Measurements from ENCODE around the gene CSKMT. TPM values are rescaled to one million over a fixed set of nuclear protein-coding genes. Genes with fewer than 3 reads are reported as not detected.

Gene CSKMT
- total RNA-seq, 1 experiment from 2014 or later, result 63.5 TPM

DNA sequence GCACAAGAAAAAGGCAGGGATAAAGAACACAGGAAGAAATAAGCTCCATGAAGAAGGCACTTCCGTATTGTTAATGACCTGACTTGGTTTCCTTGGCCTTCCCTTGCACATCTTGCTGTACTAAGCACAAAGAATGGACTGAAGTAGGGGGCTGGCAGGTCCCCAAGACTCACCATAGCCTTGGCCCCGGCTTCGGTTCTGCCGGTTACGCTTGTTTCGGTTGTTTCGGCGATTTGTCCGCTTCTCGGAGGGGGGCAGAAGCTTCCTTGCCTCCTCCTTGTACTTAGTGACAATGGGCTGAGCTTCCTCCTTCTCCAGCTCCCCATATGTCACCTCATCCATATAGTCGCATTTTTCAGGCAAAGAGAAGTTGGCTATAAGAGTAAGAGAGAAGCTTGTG lies 51.7 kb downstream of the CSKMT start:
- Histone ChIP-seq H3K9ac (ENCODE audit: low read length) (no peak overlapping the region), H3K79me2 (ENCODE audit: insufficient read depth, low read length) (peaks cover 82% of the 10 kb centered on the region), H3K9me2 (ENCODE audit: insufficient read depth) (no peaks in the 10 kb centered on the region), H3K4me1 (ENCODE audit: control insufficient read depth in 1 of 2, insufficient read depth in 2 of 2, low read length in 2 of 2) (no peaks in the 10 kb centered on the region), H3K27ac (ENCODE audit: low read depth, low read length) (no peak overlapping the region), H3K4me2 (ENCODE audit: low read length) (no peak overlapping the region), H4K20me1 (ENCODE audit: insufficient read depth) (peaks cover 5% of the 10 kb centered on the region; the same call in 1 of the 2 replicates), H3K4me3 (replicated peaks in 1 of 2; ENCODE audit: low read depth in 1 of 2, low read length in 2 of 2) (no peak overlapping the region), H3K9me3 (ENCODE audit: control insufficient read depth in 1 of 2, insufficient read depth in 1 of 2, low read depth in 1 of 2, low read length in 2 of 2) (no peaks in the 10 kb centered on the region), H2AFZ (ENCODE audit: low read depth, low read length, poor library complexity, severe bottlenecking) (no peak overlapping the region), H3K27me3 (ENCODE audit: insufficient read depth, low read length) (no peaks in the 10 kb centered on the region), H3K36me3 (ENCODE audit: control insufficient read depth in 1 of 2, insufficient read depth in 2 of 2, low read length in 2 of 2) (peaks cover 89 to 95% of the 10 kb centered on the region in 2 experiments)
- ChIA-PET CTCF (no interaction called here), POLR2A (no interaction called here), RAD21 (ENCODE audit: low non-redundant PET in 1 of 2, low total read pairs in 2 of 2, uncharacterized antibody in 2 of 2, unreplicated experiment in 2 of 2) (no interaction called here)
- no peak for ATAC-seq
- TF ChIP-seq POLR2A (IDR thresholded peaks at IDR 0.05; ENCODE audit: borderline replicate concordance, extremely low read depth, insufficient read depth, insufficient read length) (no peak), ZFX (IDR thresholded peaks at IDR 0.05) (no peak), SP1 (IDR thresholded peaks at IDR 0.05; ENCODE audit: low read depth) (no peak), TCF7L2 (IDR thresholded peaks at IDR 0.05; ENCODE audit: borderline replicate concordance, extremely low read depth, insufficient read depth, insufficient read length) (no peak), RAD21 (IDR thresholded peaks at IDR 0.05; ENCODE audit: low read depth) (no peak), ZNF274 (IDR thresholded peaks at IDR 0.05; ENCODE audit: low read depth, low read length) (no peak)
- TF ChIP-seq, protein P1, sequence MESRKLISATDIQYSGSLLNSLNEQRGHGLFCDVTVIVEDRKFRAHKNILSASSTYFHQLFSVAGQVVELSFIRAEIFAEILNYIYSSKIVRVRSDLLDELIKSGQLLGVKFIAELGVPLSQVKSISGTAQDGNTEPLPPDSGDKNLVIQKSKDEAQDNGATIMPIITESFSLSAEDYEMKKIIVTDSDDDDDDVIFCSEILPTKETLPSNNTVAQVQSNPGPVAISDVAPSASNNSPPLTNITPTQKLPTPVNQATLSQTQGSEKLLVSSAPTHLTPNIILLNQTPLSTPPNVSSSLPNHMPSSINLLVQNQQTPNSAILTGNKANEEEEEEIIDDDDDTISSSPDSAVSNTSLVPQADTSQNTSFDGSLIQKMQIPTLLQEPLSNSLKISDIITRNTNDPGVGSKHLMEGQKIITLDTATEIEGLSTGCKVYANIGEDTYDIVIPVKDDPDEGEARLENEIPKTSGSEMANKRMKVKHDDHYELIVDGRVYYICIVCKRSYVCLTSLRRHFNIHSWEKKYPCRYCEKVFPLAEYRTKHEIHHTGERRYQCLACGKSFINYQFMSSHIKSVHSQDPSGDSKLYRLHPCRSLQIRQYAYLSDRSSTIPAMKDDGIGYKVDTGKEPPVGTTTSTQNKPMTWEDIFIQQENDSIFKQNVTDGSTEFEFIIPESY (IDR thresholded peaks at IDR 0.05; ENCODE audit: extremely low read depth, insufficient replicate concordance, low read length), result no peak
- intact Hi-C loops (cut with micrococcal nuclease), result no loop called here
- no TSS peak for BruUV-seq (replicated peaks)
- no peak for DNase-seq (ENCODE audit: low read depth, low spot score)

Other genes starting within 250 kb of the CSKMT start
- gene SCGB1A1, start 246.3 kb upstream of the CSKMT start, total RNA-seq (2021; ENCODE audit: unreplicated experiment), result 2.0 TPM
- gene AHNAK, start 118.5 kb upstream of the CSKMT start, total RNA-seq (2021; ENCODE audit: unreplicated experiment), result 239 TPM
- gene EEF1G, start 91.4 kb upstream of the CSKMT start, total RNA-seq (2021; ENCODE audit: unreplicated experiment), result 1,901 TPM
- 49.0 TPM for gene TUT1, start 73.8 kb upstream of the CSKMT start, total RNA-seq (2021; ENCODE audit: unreplicated experiment)
- 98.9 TPM for gene MTA2, start 63.4 kb upstream of the CSKMT start, total RNA-seq (2021; ENCODE audit: unreplicated experiment)
- 124 TPM for gene EML3, start 52.5 kb upstream of the CSKMT start, total RNA-seq (2021; ENCODE audit: unreplicated experiment)
- gene ROM1, start 52.1 kb upstream of the CSKMT start, total RNA-seq (2021; ENCODE audit: unreplicated experiment), result 2.7 TPM
- 51.2 TPM for gene B3GAT3, start 43.3 kb upstream of the CSKMT start, total RNA-seq (2021; ENCODE audit: unreplicated experiment)
- gene GANAB, start 18.7 kb upstream of the CSKMT start, total RNA-seq (2021; ENCODE audit: unreplicated experiment), result 410 TPM
- 29.1 TPM for gene INTS5, start 12.0 kb upstream of the CSKMT start, total RNA-seq (2021; ENCODE audit: unreplicated experiment)
- gene C11orf98, start 102 bp upstream of the CSKMT start, total RNA-seq (2021; ENCODE audit: unreplicated experiment), result 121 TPM
- 17.9 TPM for gene UQCC3, start 6.4 kb downstream of the CSKMT start, total RNA-seq (2021; ENCODE audit: unreplicated experiment)
- gene LBHD1, start 7.0 kb downstream of the CSKMT start, total RNA-seq (2021; ENCODE audit: unreplicated experiment), result 14.7 TPM
- 94.2 TPM for gene UBXN1, start 13.8 kb downstream of the CSKMT start, total RNA-seq (2021; ENCODE audit: unreplicated experiment)
- gene LRRN4CL, start 24.2 kb downstream of the CSKMT start, total RNA-seq (2021; ENCODE audit: unreplicated experiment), result 0.71 TPM
- 62.0 TPM for gene BSCL2, start 42.1 kb downstream of the CSKMT start, total RNA-seq (2021; ENCODE audit: unreplicated experiment)
- not detected for gene GNG3, start 42.4 kb downstream of the CSKMT start, total RNA-seq (2021; ENCODE audit: unreplicated experiment)
- 45.8 TPM for gene HNRNPUL2, start 62.1 kb downstream of the CSKMT start, total RNA-seq (2021; ENCODE audit: unreplicated experiment)
- 33.3 TPM for gene TTC9C, start 63.2 kb downstream of the CSKMT start, total RNA-seq (2021; ENCODE audit: unreplicated experiment)
- 11.3 TPM for gene ZBTB3, start 88.8 kb downstream of the CSKMT start, total RNA-seq (2021; ENCODE audit: unreplicated experiment)
- 109 TPM for gene POLR2G, start 96.3 kb downstream of the CSKMT start, total RNA-seq (2021; ENCODE audit: unreplicated experiment)
- gene TAF6L, start 106.1 kb downstream of the CSKMT start, total RNA-seq (2021; ENCODE audit: unreplicated experiment), result 24.2 TPM
- gene TMEM179B, start 122.1 kb downstream of the CSKMT start, total RNA-seq (2021; ENCODE audit: unreplicated experiment), result 51.6 TPM
- 18.4 TPM for gene TMEM223, start 126.7 kb downstream of the CSKMT start, total RNA-seq (2021; ENCODE audit: unreplicated experiment)
- 55.5 TPM for gene NXF1, start 140.1 kb downstream of the CSKMT start, total RNA-seq (2021; ENCODE audit: unreplicated experiment)
- 29.5 TPM for gene STX5, start 166.7 kb downstream of the CSKMT start, total RNA-seq (2021; ENCODE audit: unreplicated experiment)
- not detected for gene TEX54, start 167.5 kb downstream of the CSKMT start, total RNA-seq (2021; ENCODE audit: unreplicated experiment)
- 111 TPM for gene WDR74, start 174.3 kb downstream of the CSKMT start, total RNA-seq (2021; ENCODE audit: unreplicated experiment)
- 418 TPM for gene SLC3A2, start 215.6 kb downstream of the CSKMT start, total RNA-seq (2021; ENCODE audit: unreplicated experiment)

All from HCT116 (cell line).